NT2/D1 (cell line): Measurements from ENCODE around the gene KLHL3.

ENCODE experiments used
- DNase-seq: peaks from one replicate; pipeline ENCODE4 v3.0.0-alpha.2; 2011; ENCODE audit warnings: low read depth, low spot score
- H3K27me3 ChIP-seq: 2 replicates; pipeline ENCODE4 v1.6.0; 2011; ENCODE audit warnings: mild to moderate bottlenecking; ENCODE audit not compliant: insufficient read length, insufficient read depth
- H3K36me3 ChIP-seq: 2 replicates; pipeline ENCODE4 v1.6.1; 2011; ENCODE audit warnings: mild to moderate bottlenecking, low read length, mixed read lengths; ENCODE audit not compliant: insufficient read depth, insufficient read length
- H3K4me1 ChIP-seq: 2 replicates; pipeline ENCODE4 v1.5.1; 2011; ENCODE audit not compliant: insufficient read depth, insufficient read length
- H3K4me3 ChIP-seq: 2 replicates; pipeline ENCODE4 v1.5.1; 2011; ENCODE audit warnings: low read depth; ENCODE audit not compliant: insufficient read length
- H3K9ac ChIP-seq: 2 replicates; pipeline ENCODE4 v1.6.0; 2011; ENCODE audit warnings: low read depth; ENCODE audit not compliant: insufficient read length
- H3K9me3 ChIP-seq: 2 replicates; pipeline ENCODE4 v1.5.1; 2011; ENCODE audit warnings: mild to moderate bottlenecking, low read length; ENCODE audit not compliant: insufficient read depth
- SUZ12 ChIP-seq: IDR thresholded peaks from 2 replicates; pipeline ENCODE4 v1.6.1; 2011; ENCODE audit not compliant: insufficient read length, insufficient read depth; ENCODE audit errors: extremely low read depth
- YY1 ChIP-seq: IDR thresholded peaks from 2 replicates; pipeline ENCODE4 v1.6.1; 2011; ENCODE audit not compliant: insufficient read length, insufficient read depth
- ZNF274 ChIP-seq: IDR thresholded peaks from 2 replicates; pipeline ENCODE4 v1.6.1; 2011; ENCODE audit warnings: mild to moderate bottlenecking, low read depth, low read length

KLHL3 gene

GRCh38 chr5:137731176-137731575, 4.7 kb downstream of the KLHL3 start:
- no peak overlapping the region for H3K9ac ChIP-seq
- no peaks in the 10 kb centered on the region for H3K27me3 ChIP-seq
- H3K4me3 ChIP-seq = no peak overlapping the region
- no peak for TF ChIP-seq SUZ12
- TF ChIP-seq ZNF274 = no peak
- TF ChIP-seq YY1 = no peak
- no peaks in the 10 kb centered on the region for H3K9me3 ChIP-seq
- H3K4me1 ChIP-seq = no peaks in the 10 kb centered on the region
- no peak for DNase-seq
- no peaks in the 10 kb centered on the region for H3K36me3 ChIP-seq

GRCh38 chr5:137730336-137730735, 5.6 kb downstream of the KLHL3 start:
- H3K9ac ChIP-seq = no peak overlapping the region
- H3K4me3 ChIP-seq = no peak overlapping the region
- TF ChIP-seq SUZ12 (no peak), ZNF274 (no peak), YY1 (no peak)
- no peak for DNase-seq
- no peaks in the 10 kb centered on the region for H3K27me3 ChIP-seq
- H3K9me3 ChIP-seq = no peaks in the 10 kb centered on the region
- no peaks in the 10 kb centered on the region for H3K4me1 ChIP-seq
- H3K36me3 ChIP-seq = no peaks in the 10 kb centered on the region

- Histone ChIP-seq H3K4me3 (no peak overlapping the region), H3K9me3 (no peaks in the 10 kb centered on the region; the same call in 1 of the 2 replicates), H3K4me1 (no peaks in the 10 kb centered on the region), H3K36me3 (no peaks in the 10 kb centered on the region), H3K27me3 (no peaks in the 10 kb centered on the region), H3K9ac (no peak overlapping the region)
- TF ChIP-seq SUZ12 = no peak
- no peak for DNase-seq
These were observed 7.8 kb downstream of the KLHL3 start for GRCh38 chr5:137728048-137728447.

GRCh38 chr5:137727623-137728022, 8.3 kb downstream of the KLHL3 start:
- no peaks in the 10 kb centered on the region for H3K4me1 ChIP-seq
- no peaks in the 10 kb centered on the region for H3K36me3 ChIP-seq
- no peak overlapping the region for H3K4me3 ChIP-seq
- no peaks in the 10 kb centered on the region for H3K27me3 ChIP-seq
- DNase-seq = no peak
- no peaks in the 10 kb centered on the region; the same call in 1 of the 2 replicates for H3K9me3 ChIP-seq
- no peak overlapping the region for H3K9ac ChIP-seq
- TF ChIP-seq YY1 (no peak), SUZ12 (no peak), ZNF274 (no peak)

- no peaks in the 10 kb centered on the region for H3K27me3 ChIP-seq
- no peaks in the 10 kb centered on the region for H3K4me1 ChIP-seq
- no peak overlapping the region for H3K4me3 ChIP-seq
- DNase-seq = no peak
- TF ChIP-seq ZNF274 (no peak), SUZ12 (no peak), YY1 (no peak)
- H3K9me3 ChIP-seq = no peaks in the 10 kb centered on the region; the same call in 1 of the 2 replicates
- H3K36me3 ChIP-seq = no peaks in the 10 kb centered on the region
- no peak overlapping the region for H3K9ac ChIP-seq
These were observed 11.6 kb downstream of the KLHL3 start for GRCh38 chr5:137724251-137724650.

- no peak overlapping the region for H3K4me3 ChIP-seq
- H3K9me3 ChIP-seq = peaks cover 5% of the 10 kb centered on the region; the same call in 1 of the 2 replicates
- no peak for DNase-seq
- no peaks in the 10 kb centered on the region for H3K36me3 ChIP-seq
- TF ChIP-seq ZNF274 = no peak
- no peak for TF ChIP-seq YY1
- no peak for TF ChIP-seq SUZ12
- no peak overlapping the region for H3K9ac ChIP-seq
- H3K27me3 ChIP-seq = no peaks in the 10 kb centered on the region
- no peaks in the 10 kb centered on the region for H3K4me1 ChIP-seq
These were observed 17.3 kb downstream of the KLHL3 start for GRCh38 chr5:137718611-137719010.

- H3K27me3 ChIP-seq = no peaks in the 10 kb centered on the region
- DNase-seq = no peak
- TF ChIP-seq YY1 (no peak), SUZ12 (no peak), ZNF274 (no peak)
- no peak overlapping the region for H3K9ac ChIP-seq
- H3K36me3 ChIP-seq = no peaks in the 10 kb centered on the region
- no peaks in the 10 kb centered on the region for H3K4me1 ChIP-seq
- H3K9me3 ChIP-seq = peaks cover 19% of the 10 kb centered on the region
- H3K4me3 ChIP-seq = no peak overlapping the region
These were observed 19.6 kb downstream of the KLHL3 start for GRCh38 chr5:137716337-137716736.

GRCh38 chr5:137715456-137715855, 20.4 kb downstream of the KLHL3 start:
- Histone ChIP-seq H3K4me3 (no peak overlapping the region), H3K9ac (no peak overlapping the region), H3K36me3 (no peaks in the 10 kb centered on the region), H3K9me3 (peaks cover 19% of the 10 kb centered on the region), H3K27me3 (no peaks in the 10 kb centered on the region), H3K4me1 (no peaks in the 10 kb centered on the region)
- TF ChIP-seq SUZ12 = no peak
- no peak for TF ChIP-seq ZNF274
- TF ChIP-seq YY1 = no peak
- DNase-seq = no peak
